ENCODE results near the gene NXF2B. TPM values are rescaled to one million over a fixed set of nuclear protein-coding genes. Genes with fewer than 3 reads are reported as not detected.
"Not testable (repeated sequence)": the region's sequence is repeated elsewhere in the genome, so short reads cannot be mapped to it uniquely, and the experiment has no call there.

Gene NXF2B, protein sequence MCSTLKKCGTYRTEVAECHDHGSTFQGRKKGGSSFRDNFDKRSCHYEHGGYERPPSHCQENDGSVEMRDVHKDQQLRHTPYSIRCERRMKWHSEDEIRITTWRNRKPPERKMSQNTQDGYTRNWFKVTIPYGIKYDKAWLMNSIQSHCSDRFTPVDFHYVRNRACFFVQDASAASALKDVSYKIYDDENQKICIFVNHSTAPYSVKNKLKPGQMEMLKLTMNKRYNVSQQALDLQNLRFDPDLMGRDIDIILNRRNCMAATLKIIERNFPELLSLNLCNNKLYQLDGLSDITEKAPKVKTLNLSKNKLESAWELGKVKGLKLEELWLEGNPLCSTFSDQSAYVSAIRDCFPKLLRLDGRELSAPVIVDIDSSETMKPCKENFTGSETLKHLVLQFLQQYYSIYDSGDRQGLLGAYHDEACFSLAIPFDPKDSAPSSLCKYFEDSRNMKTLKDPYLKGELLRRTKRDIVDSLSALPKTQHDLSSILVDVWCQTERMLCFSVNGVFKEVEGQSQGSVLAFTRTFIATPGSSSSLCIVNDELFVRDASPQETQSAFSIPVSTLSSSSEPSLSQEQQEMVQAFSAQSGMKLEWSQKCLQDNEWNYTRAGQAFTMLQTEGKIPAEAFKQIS
- polyA plus RNA-seq (not detected in 3 replicates), polyA minus RNA-seq (not detected in 3 replicates)
- polyA plus RNA-seq (2011; ENCODE audit: low read depth): not detected
- not detected in 2 replicates for polyA plus RNA-seq (2011; cell fraction: cytosol; rRNA removed)
- not detected in 2 replicates for polyA plus RNA-seq (2011; cell fraction: nucleus; rRNA removed)
- not detected in 2 replicates for polyA plus RNA-seq (2012; ENCODE audit: low replicate concordance)
- not detected for polyA minus RNA-seq (2011; cell fraction: cytosol; rRNA and poly(A)+ RNA removed)
- polyA minus RNA-seq (2011; cell fraction: nucleus; rRNA and poly(A)+ RNA removed): not detected in 2 replicates

DNA sequence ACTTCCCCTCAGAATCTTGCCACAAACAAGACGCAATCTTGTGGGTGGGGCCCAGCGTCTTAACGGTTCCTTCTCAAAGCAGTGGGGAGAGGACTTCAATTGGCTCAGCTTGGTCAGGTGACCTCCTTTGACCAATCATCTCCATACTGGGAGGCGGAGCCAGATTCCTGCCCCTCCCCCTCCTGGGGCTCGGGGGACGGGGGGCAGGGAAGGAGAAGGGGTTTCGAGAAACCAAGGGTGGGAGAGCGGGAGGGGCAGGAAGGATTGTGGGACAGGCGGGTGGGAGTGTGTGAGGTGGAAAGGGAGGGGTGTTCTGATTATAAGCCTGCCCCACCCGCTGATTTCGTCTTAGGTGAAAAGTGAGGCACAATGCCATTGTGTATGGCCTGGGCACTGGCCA, at the start of gene NXF2B:
Gene NXF2B (minus strand): TSS at position 101 of the 400 bp plus-strand sequence. CDS start 59,972 bp downstream, outside the sequence.
- FAIRE-seq; H3K9me3 ChIP-seq (ENCODE audit: control insufficient read depth, low read depth, low read length); H3K79me2 ChIP-seq (ENCODE audit: control insufficient read depth, insufficient read depth, low read length); H3K9me1 ChIP-seq (ENCODE audit: control insufficient read depth, extremely low read depth, insufficient read depth, low read length); H3K27me3 ChIP-seq (ENCODE audit: control insufficient read depth, extremely low read depth, insufficient read depth, low read length); DNase-seq (ENCODE audit: low read depth, low spot score); H3K4me3 ChIP-seq (ENCODE audit: control insufficient read depth in 2 of 3, extremely low read depth in 1 of 3, insufficient read depth in 2 of 3, low read depth in 1 of 3, low read length in 3 of 3); H3K4me2 ChIP-seq (ENCODE audit: control insufficient read depth, extremely low read depth, insufficient read depth, low read depth, low read length); H4K20me1 ChIP-seq (ENCODE audit: control insufficient read depth, extremely low read depth, insufficient read depth, low read length); dilution Hi-C loops (cut with MboI; ENCODE audit: extremely low pct_ligation_motif_present, low sequenced_read_pairs); H3K27ac ChIP-seq (ENCODE audit: control insufficient read depth, insufficient read depth, low read length); H3K4me1 ChIP-seq (ENCODE audit: control insufficient read depth, extremely low read depth, insufficient read depth, low read length); H2AFZ ChIP-seq (ENCODE audit: control insufficient read depth, low read length); H3K36me3 ChIP-seq (ENCODE audit: control insufficient read depth in 2 of 2, extremely low read depth in 1 of 2, insufficient read depth in 2 of 2, low read length in 2 of 2); H3K9ac ChIP-seq (ENCODE audit: control insufficient read depth, extremely low read depth, insufficient read depth, low read length): not testable (repeated sequence)

DNA sequence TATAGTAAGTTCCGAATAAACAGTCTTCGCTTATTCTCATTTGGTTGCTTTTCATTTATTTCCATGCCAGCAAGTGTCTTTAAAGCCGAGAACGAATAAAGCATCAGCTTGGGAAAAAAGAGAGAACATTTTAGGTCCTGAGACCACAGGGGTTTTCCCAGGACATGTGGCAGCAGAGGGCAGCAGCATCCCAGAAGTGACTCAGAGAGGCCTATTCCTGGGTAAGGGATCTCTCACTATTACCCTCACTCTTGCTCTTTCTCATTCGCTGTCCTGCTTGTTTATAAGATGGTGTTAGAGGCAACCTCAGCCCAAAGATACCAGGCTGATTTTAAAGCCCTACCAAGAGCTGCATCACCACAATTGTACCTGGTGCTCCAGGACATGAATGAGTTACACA, 39.0 kb upstream of the NXF2B start:
- FAIRE-seq; dilution Hi-C loops (cut with MboI; ENCODE audit: extremely low pct_ligation_motif_present, low sequenced_read_pairs); DNase-seq (ENCODE audit: low read depth, low spot score); H3K4me2 ChIP-seq (ENCODE audit: control insufficient read depth, extremely low read depth, insufficient read depth, low read depth, low read length); H3K9me3 ChIP-seq (ENCODE audit: control insufficient read depth, low read depth, low read length); H3K27ac ChIP-seq (ENCODE audit: control insufficient read depth, insufficient read depth, low read length); H4K20me1 ChIP-seq (ENCODE audit: control insufficient read depth, extremely low read depth, insufficient read depth, low read length); H3K4me1 ChIP-seq (ENCODE audit: control insufficient read depth, extremely low read depth, insufficient read depth, low read length); H3K9me1 ChIP-seq (ENCODE audit: control insufficient read depth, extremely low read depth, insufficient read depth, low read length); H3K27me3 ChIP-seq (ENCODE audit: control insufficient read depth, extremely low read depth, insufficient read depth, low read length); H3K4me3 ChIP-seq (ENCODE audit: control insufficient read depth in 2 of 3, extremely low read depth in 1 of 3, insufficient read depth in 2 of 3, low read depth in 1 of 3, low read length in 3 of 3); H3K36me3 ChIP-seq (ENCODE audit: control insufficient read depth in 2 of 2, extremely low read depth in 1 of 2, insufficient read depth in 2 of 2, low read length in 2 of 2); H3K9ac ChIP-seq (ENCODE audit: control insufficient read depth, extremely low read depth, insufficient read depth, low read length); H3K79me2 ChIP-seq (ENCODE audit: control insufficient read depth, insufficient read depth, low read length); H2AFZ ChIP-seq (ENCODE audit: control insufficient read depth, low read length): not testable (repeated sequence)

DNA sequence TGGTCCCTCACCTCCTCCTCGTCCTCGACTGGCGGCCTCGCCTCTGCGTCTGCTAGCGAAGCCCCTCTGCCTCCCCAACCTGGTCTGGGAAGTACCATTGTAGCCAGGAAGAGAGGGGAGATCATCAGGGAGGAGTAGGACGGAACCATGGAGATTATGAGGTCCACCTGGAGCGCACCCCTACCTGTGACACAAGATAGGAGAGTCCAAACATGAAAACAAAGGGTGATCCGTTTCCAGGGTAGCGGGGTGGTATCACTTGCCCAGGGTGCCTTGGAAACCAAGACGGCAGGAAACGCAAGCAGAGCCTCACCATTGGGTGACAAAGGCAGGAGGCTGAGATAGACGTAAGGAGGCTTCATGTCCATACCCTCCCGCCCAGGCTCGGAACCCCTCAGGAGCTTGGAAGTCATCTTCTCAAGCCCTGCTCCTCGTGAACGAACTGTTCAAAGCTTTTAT, 32.0 kb upstream of the NXF2B start, which contains the start of gene TCP11X2:
Gene TCP11X2 (minus strand): TSS at position 51 of the 459 bp plus-strand sequence.
- H3K4me1 ChIP-seq (ENCODE audit: control insufficient read depth, extremely low read depth, insufficient read depth, low read length); H3K79me2 ChIP-seq (ENCODE audit: control insufficient read depth, insufficient read depth, low read length); H4K20me1 ChIP-seq (ENCODE audit: control insufficient read depth, extremely low read depth, insufficient read depth, low read length); DNase-seq (ENCODE audit: low read depth, low spot score); dilution Hi-C loops (cut with MboI; ENCODE audit: extremely low pct_ligation_motif_present, low sequenced_read_pairs); H2AFZ ChIP-seq (ENCODE audit: control insufficient read depth, low read length); H3K36me3 ChIP-seq (ENCODE audit: control insufficient read depth in 2 of 2, extremely low read depth in 1 of 2, insufficient read depth in 2 of 2, low read length in 2 of 2); H3K4me3 ChIP-seq (ENCODE audit: control insufficient read depth in 2 of 3, extremely low read depth in 1 of 3, insufficient read depth in 2 of 3, low read depth in 1 of 3, low read length in 3 of 3); H3K9me1 ChIP-seq (ENCODE audit: control insufficient read depth, extremely low read depth, insufficient read depth, low read length); H3K9ac ChIP-seq (ENCODE audit: control insufficient read depth, extremely low read depth, insufficient read depth, low read length); H3K27ac ChIP-seq (ENCODE audit: control insufficient read depth, insufficient read depth, low read length); FAIRE-seq; H3K27me3 ChIP-seq (ENCODE audit: control insufficient read depth, extremely low read depth, insufficient read depth, low read length); H3K9me3 ChIP-seq (ENCODE audit: control insufficient read depth, low read depth, low read length); H3K4me2 ChIP-seq (ENCODE audit: control insufficient read depth, extremely low read depth, insufficient read depth, low read depth, low read length): not testable (repeated sequence)

DNA sequence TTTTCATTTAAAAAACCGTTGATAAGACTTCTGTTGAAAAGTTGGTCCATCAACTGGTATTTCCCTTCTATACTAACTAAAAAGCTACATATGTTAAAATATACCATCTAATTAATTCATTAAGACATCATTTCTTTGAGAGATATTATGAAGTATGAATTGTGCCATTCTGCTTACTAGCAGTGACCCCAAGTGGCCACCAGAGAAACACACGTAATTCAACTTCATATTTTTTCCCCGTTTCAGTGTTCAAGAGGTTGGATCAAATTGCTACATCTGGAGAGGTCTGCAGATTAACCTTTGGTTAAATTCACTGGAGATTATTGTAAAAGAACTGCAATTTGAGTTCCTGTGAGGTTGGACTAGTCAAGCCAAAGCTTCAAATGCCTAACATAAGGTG, 30.4 kb upstream of the NXF2B start:
- dilution Hi-C loops (cut with MboI; ENCODE audit: extremely low pct_ligation_motif_present, low sequenced_read_pairs): not testable (repeated sequence)

More for the DNA sequence above, 30.4 kb upstream of the NXF2B start:
- H3K4me1 ChIP-seq (ENCODE audit: control insufficient read depth, extremely low read depth, insufficient read depth, low read length); H3K79me2 ChIP-seq (ENCODE audit: control insufficient read depth, insufficient read depth, low read length); H3K27me3 ChIP-seq (ENCODE audit: control insufficient read depth, extremely low read depth, insufficient read depth, low read length); H3K9me3 ChIP-seq (ENCODE audit: control insufficient read depth, low read depth, low read length); H3K9ac ChIP-seq (ENCODE audit: control insufficient read depth, extremely low read depth, insufficient read depth, low read length); H2AFZ ChIP-seq (ENCODE audit: control insufficient read depth, low read length); DNase-seq (ENCODE audit: low read depth, low spot score); H3K9me1 ChIP-seq (ENCODE audit: control insufficient read depth, extremely low read depth, insufficient read depth, low read length); H3K4me3 ChIP-seq (ENCODE audit: control insufficient read depth in 2 of 3, extremely low read depth in 1 of 3, insufficient read depth in 2 of 3, low read depth in 1 of 3, low read length in 3 of 3); H3K36me3 ChIP-seq (ENCODE audit: control insufficient read depth in 2 of 2, extremely low read depth in 1 of 2, insufficient read depth in 2 of 2, low read length in 2 of 2); H3K4me2 ChIP-seq (ENCODE audit: control insufficient read depth, extremely low read depth, insufficient read depth, low read depth, low read length); H4K20me1 ChIP-seq (ENCODE audit: control insufficient read depth, extremely low read depth, insufficient read depth, low read length); H3K27ac ChIP-seq (ENCODE audit: control insufficient read depth, insufficient read depth, low read length): not testable (repeated sequence)
- peak; percentile 36 for FAIRE-seq
